Hematopoietic multipotent progenitor cell treated with erythropoietin and hydrocortisone succinate and interleukin-3 and kit ligand, for 8 days (in vitro differentiated cells): ENCODE data around the gene HSD11B1.

ENCODE experiments used
- DNase-seq: peaks from one replicate; pipeline ENCODE4 v3.0.0-alpha.2; 2015

The HSD11B1 gene

DNA sequence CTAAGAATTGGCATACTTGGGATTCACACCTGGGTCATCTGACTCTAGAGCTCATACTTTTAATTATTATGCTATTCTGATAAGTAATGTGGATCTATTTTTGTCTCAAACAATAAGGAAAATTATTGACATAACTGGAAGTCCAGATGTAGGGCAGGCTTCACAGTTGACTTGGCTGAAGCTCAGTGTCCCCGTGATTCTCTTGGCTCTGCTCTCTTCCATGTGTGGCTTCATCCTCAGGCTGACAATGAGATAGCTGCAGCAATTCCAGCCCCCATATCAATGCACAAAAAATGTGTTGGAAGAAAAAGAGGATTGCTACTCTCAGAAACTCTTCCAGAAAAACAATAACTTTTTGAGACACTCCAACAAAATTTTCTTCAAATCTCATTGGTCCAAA, 23.8 kb downstream of the HSD11B1 start:
- DNase-seq: no peak

DNA sequence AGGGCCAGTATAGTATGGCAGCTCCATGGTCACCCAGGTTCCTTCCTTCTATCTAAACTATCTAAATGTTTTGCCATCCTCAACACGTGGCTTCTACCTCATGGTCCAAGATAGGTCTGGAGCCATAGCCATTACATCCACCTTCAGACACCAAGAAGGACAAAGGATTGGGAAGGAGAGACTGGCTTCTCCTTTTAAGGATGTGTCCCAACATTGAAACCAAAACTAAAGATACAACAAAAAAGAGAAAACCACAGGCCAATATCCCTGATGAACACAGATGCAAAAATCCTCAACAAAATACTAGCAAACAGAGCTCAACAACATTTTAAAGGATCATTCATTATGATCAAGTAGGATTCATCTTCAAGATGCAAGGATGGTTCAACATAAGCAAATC, 24.8 kb downstream of the HSD11B1 start:
- no peak for DNase-seq

DNA sequence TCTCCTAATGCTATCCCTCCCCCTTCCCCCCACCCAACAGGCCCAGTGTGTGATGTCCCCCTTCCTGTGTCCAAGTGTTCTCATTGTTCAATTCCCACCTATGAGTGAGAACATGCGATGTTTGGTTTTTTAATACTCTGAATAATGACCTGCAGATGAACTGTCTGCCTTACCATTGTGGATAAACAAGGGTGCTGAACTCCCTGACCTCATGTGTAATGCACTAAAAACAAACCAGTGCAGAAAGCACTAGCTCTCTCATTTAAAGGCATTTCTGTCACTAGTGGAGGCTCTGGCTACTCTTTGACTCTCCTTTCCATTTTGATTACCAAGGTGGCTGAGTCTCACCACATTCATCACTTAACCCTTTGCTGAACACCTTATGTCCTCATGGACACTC, 28.1 kb downstream of the HSD11B1 start:
- no peak for DNase-seq

DNA sequence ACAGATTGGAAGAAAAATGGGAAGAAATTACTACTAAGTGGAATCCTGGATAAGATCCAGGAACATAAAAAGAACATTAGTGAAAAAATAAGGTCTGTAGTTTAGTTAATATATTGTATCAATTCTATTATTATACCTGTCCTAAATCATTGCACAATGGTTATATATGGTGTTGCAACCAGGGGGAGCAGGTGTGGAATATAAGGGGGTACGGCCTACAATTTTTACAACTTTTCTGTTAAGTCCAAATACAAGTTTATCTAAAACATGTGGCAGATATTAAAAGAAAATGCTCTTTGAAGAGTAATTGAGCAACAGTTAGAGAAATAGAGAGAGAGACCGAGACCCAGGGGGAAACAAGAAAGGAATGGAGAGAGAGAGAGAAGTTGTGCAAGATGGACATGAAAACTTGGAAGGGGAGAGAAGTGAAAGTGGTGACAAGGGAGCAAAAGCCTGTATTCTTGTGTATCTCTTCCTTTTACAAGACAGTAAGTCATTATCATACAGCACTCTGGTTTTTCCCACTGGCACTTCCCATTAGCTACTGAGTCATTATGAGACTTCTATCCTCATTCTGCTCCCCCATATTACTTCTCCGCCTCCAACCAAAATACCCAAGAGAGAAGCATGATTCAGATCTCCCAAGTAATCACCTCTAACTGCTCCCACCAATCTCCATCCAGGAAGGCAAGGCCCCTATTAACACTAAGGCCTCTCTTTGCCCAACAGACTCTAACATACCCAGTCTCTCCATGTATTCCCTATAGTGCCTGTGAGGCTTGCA, 29.0 kb downstream of the HSD11B1 start:
- no peak for DNase-seq

DNA sequence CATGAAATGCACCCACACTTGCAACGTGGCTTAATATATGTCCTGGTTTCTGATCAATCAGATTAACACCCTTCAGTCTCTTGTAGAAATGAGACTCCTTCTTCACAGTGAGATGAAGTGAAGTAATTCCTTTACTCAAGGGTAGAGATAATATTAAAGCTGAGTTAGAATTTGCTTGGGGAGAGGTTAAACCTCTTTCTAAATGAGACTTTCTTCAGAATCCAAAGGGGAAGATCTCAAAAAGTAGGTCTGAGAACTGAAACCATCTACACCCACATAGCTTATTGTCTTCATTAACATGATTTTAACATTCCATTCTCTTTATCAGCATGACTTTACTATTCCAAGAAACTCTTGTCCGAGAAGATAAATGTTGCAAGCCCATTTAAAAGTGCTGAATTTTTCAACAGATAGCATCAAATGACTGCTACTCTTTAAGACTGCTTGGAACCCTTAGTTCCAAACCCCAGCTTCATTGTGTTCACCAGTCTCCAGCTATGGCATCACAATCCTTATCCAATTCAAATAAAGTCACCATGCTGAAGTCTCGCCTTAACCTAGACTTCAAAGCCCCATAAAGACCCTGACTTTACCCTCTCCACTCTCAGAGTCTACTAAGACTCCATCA, 32.0 kb downstream of the HSD11B1 start:
- DNase-seq: no peak

DNA sequence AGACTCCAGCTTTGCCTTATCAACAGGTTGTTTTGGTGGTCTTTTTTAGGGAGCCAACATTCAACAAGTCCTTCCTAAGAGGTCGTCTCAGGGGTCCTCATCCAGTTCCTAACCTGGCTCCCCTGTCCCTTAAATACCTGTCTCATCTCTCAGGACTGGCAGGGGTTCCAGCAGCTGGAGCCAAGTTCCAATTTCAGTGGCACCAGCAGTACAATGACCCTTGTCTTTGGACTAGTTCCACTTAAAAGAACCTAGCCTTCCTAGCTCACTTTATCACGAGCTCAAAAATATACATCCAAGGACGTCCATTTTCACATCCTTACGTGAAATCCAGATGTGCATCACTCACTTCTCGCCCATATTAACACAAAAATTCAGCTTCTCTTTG, 32.5 kb downstream of the HSD11B1 start:
- DNase-seq: no peak

DNA sequence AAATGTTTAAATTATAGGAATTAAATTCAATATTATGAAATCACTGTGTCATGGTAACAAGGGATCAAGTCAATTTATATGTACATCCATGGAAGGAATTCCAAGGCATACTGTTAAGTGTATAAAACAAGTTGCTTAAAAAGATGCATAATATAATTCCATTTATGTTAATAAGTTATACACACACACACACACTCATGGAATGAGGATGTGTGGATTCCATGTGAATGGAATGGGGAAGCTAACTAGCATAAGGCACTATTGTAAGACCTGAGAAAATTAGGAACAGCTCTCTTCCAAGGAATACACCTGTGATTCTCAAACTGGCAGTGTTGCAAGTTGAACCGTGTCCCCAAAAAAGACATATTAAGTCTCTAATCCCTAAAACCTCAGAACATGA, 33.6 kb downstream of the HSD11B1 start:
- no peak for DNase-seq

DNA sequence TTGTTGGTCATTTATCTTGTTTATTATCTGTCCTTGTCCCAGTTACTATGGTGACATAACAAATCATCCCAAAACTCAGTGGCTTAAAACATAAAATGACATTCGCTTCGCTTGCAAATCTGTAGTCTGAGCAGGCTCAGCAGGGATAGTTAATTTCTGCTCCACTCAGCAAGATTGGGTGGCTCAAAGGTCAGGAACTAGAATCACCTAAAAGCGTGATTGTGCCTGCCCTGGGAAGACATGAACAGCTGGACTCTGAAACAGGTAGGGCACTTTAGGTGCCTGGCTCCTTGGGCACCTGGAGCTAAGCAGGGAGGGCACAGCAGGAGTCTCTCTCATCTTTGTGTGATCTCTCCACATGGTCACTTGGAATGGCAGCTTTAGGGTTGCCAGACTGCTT, 36.5 kb downstream of the HSD11B1 start:
- DNase-seq: no peak

DNA sequence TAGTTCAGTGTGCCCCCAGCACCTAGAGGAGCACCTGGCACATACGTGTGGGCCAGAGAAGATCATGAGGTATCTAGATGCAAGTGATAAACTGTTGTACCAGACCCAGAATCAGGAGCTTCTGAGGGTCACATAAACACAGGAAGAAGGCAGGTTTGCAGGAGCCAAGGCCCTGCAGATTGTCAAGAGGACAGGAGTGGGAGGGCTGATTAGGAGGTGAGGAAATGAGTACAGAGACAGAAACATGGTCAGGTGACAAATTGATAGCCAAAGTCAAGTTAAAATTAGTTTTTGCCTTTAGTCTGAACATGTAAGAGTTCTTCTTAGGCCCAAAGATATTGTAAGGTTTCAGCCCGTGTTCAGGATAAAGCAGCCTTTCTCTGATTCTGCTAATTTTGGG, 37.2 kb downstream of the HSD11B1 start:
- no peak for DNase-seq

DNA sequence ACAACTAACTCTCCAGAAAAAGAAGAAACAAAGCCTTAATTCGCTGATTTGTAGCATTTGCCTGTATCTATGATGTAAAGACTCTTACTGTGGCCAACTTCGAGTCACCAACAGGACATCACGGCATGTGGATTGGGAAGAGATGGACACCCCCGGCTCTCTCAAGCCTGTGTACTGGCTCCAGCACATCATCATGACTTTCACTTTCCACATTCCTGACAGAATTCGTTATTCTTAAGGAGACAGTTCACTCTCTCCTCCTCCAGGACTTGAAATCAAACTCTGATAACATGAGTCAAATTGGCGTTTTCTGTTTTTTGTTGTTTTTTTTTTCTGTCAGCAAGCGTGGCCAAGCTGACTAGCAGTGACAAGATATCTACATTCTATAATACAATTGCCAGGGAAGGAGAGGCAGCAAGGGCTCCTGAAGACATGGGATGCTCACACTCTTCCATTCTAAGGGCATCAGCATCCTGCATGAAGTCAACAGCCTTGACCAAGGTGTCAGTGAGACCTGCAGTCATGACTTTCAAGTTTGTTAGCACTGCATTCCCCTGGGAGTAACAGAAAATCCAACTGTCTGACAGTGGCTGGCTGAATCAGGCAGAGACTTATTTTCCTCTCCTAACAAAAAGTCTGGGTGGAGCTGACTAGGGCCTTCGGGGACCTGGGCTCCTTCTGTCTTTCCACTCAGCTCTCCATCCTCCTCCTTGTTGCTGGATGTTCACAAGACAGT, 37.9 kb downstream of the HSD11B1 start:
- no peak for DNase-seq

DNA sequence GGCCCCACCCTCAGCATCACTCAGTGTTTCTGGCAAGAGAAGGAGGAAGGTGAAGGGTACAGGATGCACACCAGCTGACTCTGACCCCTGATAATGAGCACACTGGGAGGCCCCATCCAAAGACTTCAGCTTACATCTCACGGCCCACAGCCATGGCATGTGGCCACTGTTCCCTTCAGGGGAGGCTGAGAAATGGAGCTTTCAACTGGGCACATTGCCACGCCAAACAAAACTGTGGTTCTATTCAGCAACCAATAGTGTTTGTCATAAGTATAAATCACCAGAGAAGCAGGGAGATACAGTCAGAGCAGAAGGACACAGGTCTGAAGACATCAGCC, 38.5 kb downstream of the HSD11B1 start:
- no peak for DNase-seq

DNA sequence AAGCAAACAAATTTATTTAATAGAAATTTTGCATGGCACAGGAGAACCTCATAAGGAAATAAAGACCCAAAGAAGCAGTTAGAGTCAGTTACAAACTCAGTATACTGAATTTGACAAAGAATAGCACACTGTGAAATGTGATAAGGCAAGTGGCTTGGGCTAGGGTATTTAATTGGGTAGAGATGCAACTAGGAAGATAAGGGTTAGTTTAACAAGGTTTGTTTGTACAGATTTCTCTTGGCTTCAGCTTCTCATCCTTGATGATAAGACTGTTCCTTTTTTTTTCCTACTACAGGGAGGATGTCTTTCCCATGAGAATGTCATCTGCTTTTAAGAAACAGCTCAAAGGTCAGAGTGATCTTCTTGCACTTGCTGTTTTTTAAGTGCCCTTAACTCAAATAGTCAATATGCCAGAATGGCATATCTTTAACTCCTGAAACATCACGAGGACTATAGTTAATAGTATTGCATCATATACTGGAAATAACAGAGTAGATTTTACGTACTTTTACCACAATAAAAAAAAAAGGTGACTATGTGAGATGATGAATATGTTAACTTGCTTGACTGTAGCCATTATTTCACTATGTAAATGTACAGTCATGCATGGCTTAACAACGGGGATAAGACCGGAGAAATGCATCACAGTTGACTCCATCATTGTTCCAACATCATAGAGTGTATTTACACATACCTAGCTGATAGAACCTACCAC, 42.0 kb downstream of the HSD11B1 start:
- DNase-seq: peak; percentile 73

DNA sequence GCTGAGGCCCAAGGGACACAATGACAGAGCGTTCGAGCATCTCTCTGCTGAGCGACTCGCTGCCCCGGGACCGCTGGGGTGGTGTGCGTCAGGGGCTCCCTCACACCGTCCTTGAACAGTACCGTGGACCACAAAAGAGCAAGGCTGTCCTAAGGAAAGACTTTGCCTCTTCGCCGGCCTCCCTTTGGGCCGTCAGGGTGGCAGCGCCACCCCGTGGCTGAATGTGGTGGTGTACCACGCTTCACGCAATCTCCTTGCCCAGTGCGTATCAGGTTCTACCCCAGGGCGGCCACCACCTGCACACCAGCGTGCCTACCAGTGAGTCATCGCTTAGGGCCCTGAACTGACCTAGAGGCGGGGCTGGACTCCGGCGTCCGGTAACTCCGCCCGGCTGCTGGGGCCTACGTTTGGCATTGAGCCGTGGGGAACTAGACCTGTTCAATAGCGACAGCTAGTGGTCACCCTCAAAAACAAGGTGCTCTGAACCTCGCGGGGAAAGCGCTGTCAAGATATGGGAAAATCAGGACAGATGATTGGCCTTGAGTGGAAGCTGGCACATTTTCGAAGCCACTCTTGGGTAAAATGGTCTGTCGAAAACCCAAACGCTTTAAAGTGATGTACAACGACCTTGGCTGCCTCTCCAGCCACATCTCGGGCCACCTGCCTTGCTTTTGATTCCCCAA, 43.1 kb downstream of the HSD11B1 start:
- peak; percentile 95 for DNase-seq

DNA sequence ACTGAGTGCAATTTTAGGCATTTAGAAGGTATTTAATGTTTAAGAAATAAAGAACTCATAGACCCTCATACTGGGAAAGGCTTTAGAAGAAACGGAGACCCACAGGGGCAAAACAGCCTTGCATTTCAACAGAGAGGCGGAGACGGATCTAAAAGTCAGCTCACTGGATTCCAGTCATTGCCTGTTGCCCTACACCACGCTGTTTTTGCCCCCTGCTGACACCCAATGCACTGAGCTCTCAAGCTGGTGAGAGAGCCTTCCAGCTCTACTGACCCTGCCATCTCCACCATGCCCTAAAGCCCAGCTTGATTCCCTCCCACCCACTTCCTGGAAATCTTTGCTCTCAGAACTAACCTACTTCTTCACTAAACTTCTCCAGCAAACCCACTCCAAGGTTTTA, 44.0 kb downstream of the HSD11B1 start:
- no peak for DNase-seq

DNA sequence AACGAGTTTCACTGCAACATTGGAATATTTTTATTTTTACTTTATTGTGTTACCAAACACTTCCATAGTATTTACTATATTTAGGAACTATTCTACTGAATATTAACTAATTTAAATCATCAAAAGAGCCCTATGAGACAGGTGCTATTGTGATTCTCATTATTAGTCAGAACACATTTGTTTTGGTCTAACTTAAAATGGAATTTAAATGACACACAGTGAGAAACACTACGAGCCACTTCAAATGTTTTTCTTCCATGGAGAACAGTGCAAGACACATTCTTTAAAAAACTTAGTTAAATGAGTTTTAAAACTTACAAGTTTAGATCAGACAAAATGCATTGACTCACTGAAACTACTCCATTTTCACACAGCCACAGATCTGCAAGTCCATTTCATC, 44.6 kb downstream of the HSD11B1 start:
- DNase-seq: no peak

DNA sequence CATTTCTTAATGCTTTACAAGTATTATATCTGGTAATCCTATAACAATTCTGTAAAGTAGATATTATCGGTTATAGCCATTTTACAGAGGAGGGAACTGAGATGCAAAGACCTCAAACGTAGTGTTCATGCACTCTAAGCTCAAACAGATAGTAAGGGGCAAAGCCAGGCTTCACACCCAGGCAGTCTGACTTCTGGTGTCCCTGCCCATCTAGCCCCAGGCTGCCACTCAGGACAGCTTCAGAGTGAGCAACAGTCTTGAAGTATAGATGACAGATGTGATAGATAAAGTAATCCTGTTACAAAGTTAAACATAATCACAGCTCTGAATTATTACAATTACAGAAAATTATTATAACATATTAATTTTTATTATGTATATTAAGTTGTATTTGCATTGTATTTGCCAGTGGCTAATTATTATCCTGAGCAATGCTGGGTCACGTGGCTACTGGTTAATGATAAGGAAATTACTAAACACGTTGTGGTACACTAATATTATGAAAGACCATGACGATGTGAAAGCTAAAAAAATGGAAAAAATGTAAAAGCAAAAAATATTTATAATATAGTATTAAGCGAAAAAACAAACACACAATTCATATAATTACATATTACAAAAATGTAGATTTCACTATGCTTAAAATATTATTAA, 45.2 kb downstream of the HSD11B1 start:
- no peak for DNase-seq

DNA sequence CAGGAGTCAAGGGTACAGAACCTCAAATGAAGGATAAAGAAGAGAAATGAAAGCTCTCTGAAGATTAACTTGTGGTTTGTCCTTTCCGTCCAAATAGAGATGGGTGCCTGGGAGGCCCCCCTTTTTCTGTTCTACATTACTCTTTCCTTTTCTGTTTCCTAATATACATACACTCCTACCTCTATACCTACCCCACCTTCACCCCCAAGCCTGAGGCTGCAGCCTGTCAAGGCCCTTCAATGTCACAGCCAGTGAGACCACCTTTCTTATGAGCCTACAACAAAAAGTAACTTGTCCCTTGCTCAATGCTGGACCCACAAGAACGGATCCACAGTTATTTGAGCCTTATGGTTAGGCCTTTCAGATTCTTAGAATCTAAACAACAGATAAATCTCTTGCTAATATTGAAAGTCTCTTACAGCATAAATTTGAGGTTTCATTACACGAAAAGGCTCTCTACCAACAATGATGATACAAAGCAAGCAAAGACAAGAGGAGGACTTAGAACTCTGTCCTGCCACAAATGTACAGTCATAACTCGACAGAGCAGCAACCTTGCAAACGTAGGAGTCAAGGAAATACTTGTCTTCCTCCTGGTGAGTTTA, 47.1 kb downstream of the HSD11B1 start:
- no peak for DNase-seq

DNA sequence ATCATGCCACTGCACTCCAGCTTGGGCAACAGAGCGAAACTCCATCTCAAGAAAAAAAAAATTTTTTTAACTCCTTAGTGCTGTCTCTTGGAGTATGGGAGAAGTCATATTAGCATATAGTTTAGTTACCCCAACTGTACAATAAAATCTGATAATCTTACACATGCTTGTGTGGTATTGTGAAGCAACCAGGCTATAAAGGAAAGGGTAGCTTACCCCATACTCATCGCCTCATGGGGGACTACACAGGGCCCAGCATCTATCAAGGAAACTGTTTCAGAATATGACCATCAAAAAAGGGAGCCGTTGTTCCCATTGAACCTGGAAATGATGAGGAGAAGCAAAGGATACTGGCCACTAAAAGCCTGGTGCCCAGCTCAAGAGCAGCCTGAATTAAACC, 48.2 kb downstream of the HSD11B1 start:
- DNase-seq: no peak

DNA sequence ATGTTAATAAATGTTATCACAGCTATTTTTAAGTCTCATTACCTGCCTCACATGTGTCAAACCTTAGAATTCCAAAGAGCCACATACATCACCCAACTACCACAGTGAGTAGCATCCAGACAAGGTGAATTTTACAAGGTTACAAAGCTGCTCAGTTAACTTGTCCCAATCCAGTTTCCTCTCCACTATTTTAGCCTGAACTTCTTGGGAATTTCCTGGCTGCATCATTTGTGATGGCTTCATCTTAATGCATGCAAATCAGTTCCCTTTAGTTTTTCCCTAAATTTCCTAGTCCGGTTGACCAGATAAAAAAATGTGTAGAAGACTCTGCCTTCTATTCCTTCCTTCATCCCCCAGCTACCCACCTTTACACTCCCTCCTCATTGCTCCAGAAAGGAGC, 50.6 kb downstream of the HSD11B1 start:
- DNase-seq: no peak

DNA sequence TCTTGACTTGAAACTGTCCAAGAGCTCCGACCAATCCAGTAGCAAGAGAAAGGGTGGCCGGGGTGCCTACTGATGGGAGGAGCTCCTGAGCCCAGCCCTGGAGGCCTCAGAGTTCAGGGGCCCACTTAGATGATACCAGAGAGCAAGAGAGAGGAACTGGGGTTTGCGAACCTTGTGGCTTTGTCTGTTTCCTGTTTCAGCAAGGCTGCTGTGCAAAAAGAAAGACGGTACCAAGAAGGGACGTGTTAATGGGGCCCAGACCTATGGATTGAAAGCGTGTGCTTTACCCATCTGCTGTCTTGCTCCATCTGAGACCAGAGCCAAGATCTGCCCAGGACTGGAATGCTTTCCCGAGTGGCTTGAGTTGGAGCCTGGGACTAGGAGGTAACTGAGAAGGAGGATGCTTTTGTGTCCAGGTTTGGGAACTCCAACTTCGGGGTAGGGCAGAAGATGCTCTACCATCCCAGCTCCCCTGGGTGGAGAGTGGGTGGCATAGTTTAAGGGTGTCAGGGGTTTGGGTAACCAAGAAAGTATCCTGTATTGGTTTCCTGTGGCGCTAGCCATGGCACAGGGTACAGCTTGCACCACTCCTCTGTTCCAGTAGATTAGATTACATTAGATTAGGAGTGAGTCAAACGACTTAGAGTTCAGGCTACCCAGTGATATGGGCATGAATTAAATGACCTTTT, 51.4 kb downstream of the HSD11B1 start, which contains the start of gene TRAF3IP3:
TRAF3IP3 (plus strand) TSS at position 128 of the 689 bp plus-strand sequence. CDS start 3,987 bp downstream, outside the sequence.
- peak; percentile 72 for DNase-seq
